Heart left ventricle (tissue), 16 donors: ENCODE measurements around the gene RTL5. TPM values are rescaled to one million over a fixed set of nuclear protein-coding genes. Genes with fewer than 3 reads are reported as not detected.
A peak's percentile ranks its signal among the peaks of the same experiment; 100 is the strongest.
"Not testable (repeated sequence)": the region's sequence is repeated elsewhere in the genome, so short reads cannot be mapped to it uniquely, and the experiment has no call there.

Experiments
- ATAC-seq, 4 donors: fragments of 200-7000 bp; cut with Tn5 transposase; one replicate each; pipeline ENCODE4 v1.9.1; 2020 to 2022; ENCODE audit warnings: moderate library complexity in 4 of 4, mild to moderate bottlenecking in 3 of 4, moderate number of reproducible peaks in 1 of 4
- DNase-seq, 5 donors: peaks; one replicate each; pipeline ENCODE4 v3.0.0-alpha.2; 2020
- H3K27ac ChIP-seq, 12 donors: fragments of 200-600 bp; sonication (generic) in 4 of 12; one replicate each; pipeline versions ENCODE4 v1.5.0 to v1.8.0; 2016 to 2022; ENCODE audit warnings: mild to moderate bottlenecking in 2 of 12
- H3K27me3 ChIP-seq, 9 donors: fragments of 200-600 bp; sonication (generic) in 2 of 9; one replicate each; pipeline versions ENCODE4 v1.5.1 to v1.8.0; 2016 to 2022; ENCODE audit warnings: mild to moderate bottlenecking in 3 of 9
- H3K36me3 ChIP-seq, 9 donors: fragments of 200-600 bp; sonication (generic) in 2 of 9; one replicate each; pipeline versions ENCODE4 v1.5.0 to v1.8.0; 2018 to 2022; ENCODE audit warnings: mild to moderate bottlenecking in 2 of 9
- H3K4me1 ChIP-seq, 12 donors: fragments of 200-600 bp; sonication (generic) in 4 of 12; one replicate each; pipeline versions ENCODE4 v1.5.0 to v1.8.0; 2016 to 2022; ENCODE audit warnings: mild to moderate bottlenecking in 3 of 12
- H3K4me3 ChIP-seq, 12 donors: fragments of 200-600 bp; sonication (generic) in 4 of 12; one replicate each; pipeline versions ENCODE4 v1.5.0 to v1.8.0; 2017 to 2022; ENCODE audit warnings: mild to moderate bottlenecking in 9 of 12, moderate library complexity in 4 of 12
- H3K9me3 ChIP-seq, 12 donors: fragments of 200-600 bp; sonication (generic) in 4 of 12; one replicate each; pipeline versions ENCODE4 v1.5.0 to v1.8.0; 2016 to 2022; ENCODE audit warnings: mild to moderate bottlenecking in 1 of 12
- POLR2A ChIP-seq, 2 donors: fragments of 450-650 bp; IDR thresholded peaks; one replicate each; pipeline ENCODE4 v1.6.1; 2017; ENCODE audit warnings: antibody characterized with exemption in 2 of 2, mild to moderate bottlenecking in 2 of 2, moderate library complexity in 2 of 2
- WGBS, 4 donors: extraction: QIAGEN DNeasy Blood & Tissue Kit in 2 of 4; methylation state at CpG; one replicate each; pipeline versions ENCODE4 v1.1.5 to v1.1.7; 2013 to 2018; 5-methylcytosine and 5-hydroxymethylcytosine counted together
- intact Hi-C, 10 donors: fragments of 100-400 bp; cut with DNase I; formaldehyde crosslinking; loops; one replicate each; pipeline versions ENCODE4 v1.11.1 to v1.14.2; 2022
- long read RNA-seq, 3 donors: library from polyadenylated mRNA; unstranded; transcript quantifications; one replicate each; pipeline ENCODE4 v2.0.0, GENCODE V29; 2020 to 2021
- polyA plus RNA-seq, 2 donors: library from polyadenylated mRNA; stranded (reverse); fragments of 200-250 nt; gene quantifications; one replicate each; pipeline ENCODE4 v1.2.3, GENCODE V29; 2013
- total RNA-seq, 9 donors: library from RNA; depleted of rRNA in 2 of 9; stranded (reverse); fragments of >200 nt in 2 of 9; fragmentation: NEBNext Ultra II Directional in 3 of 9; extraction: Animal tissue kit (Norgen Biotek cat#: 25700) in 3 of 9; gene quantifications; one replicate each; pipeline versions ENCODE4 v1.1.0 to v1.2.4, GENCODE V29; 2016 to 2023
- TF ChIP-seq, protein P1 (sequence below), 12 donors: fragments of 200-600 bp; sonication (generic) in 4 of 12; IDR thresholded peaks; one replicate each; pipeline versions ENCODE4 v1.5.0 to v1.8.0; 2018 to 2022; ENCODE audit warnings: antibody characterized with exemption in 12 of 12, mild to moderate bottlenecking in 5 of 12
- donor health status: ischemic (EF 13 %, LVEDD 7.1; RV severe dilation, severe dysfunction).
- donor health status: healthy with polysubstance abuse.
- donor health status: DM: no; HTN: yes; CAD: no.
- donor health status: DM: no; HTN: no; CAD: no.
- donor health status: ischemic (EF 25% LVEDD 6.9; RV normal size, moderate dysfunction).
- donor health status: ischemic (EF 25% LVEDD 5.7; RV mildly dilated, moderate dysfunction).
- donor health status: healthy.
- donor health status: DM: yes; HTN: yes; CAD: no.
- donor health status: ischemic (EF 35%, LVEDD 5.7; RV mildly dilated, moderate dysfunction).
- donor health status: nonischemic (EF 11% LVEDD 7.7; RV severe dilation, severe dysfunction).
- donor health status: DM: yes; HTN: yes; CAD: no.
- donor health status: PGD.
- donor health status: ischemic (EF 29% LVEDD 5.4; RV normal size, mild dysfunction).
- donor health status: nonischemic (EF 23%, LVEDD 6.1; RV moderate dilation, normal function).

RTL5 gene
- total RNA-seq (1 to 10 TPM; 1.2 to 6.0 (median 2.7) TPM), polyA plus RNA-seq (1 to 10 TPM; 1.5 to 1.6 TPM)
- long read RNA-seq, donor 1, full-length matches to known transcripts, result 2 of 2 reads
- long read RNA-seq, donor 1, partial matches to known transcripts, result 0 of 2 reads
- long read RNA-seq, donor 1, other reads (novel, unspliced or antisense), result 0 of 2 reads
- long read RNA-seq, donor 2, full-length matches to known transcripts, result 1 of 1 reads
- long read RNA-seq, donor 2, partial matches to known transcripts, result 0 of 1 reads
- long read RNA-seq, donor 2, other reads (novel, unspliced or antisense), result 0 of 1 reads
- long read RNA-seq, donor 3, result 0 reads

DNA sequence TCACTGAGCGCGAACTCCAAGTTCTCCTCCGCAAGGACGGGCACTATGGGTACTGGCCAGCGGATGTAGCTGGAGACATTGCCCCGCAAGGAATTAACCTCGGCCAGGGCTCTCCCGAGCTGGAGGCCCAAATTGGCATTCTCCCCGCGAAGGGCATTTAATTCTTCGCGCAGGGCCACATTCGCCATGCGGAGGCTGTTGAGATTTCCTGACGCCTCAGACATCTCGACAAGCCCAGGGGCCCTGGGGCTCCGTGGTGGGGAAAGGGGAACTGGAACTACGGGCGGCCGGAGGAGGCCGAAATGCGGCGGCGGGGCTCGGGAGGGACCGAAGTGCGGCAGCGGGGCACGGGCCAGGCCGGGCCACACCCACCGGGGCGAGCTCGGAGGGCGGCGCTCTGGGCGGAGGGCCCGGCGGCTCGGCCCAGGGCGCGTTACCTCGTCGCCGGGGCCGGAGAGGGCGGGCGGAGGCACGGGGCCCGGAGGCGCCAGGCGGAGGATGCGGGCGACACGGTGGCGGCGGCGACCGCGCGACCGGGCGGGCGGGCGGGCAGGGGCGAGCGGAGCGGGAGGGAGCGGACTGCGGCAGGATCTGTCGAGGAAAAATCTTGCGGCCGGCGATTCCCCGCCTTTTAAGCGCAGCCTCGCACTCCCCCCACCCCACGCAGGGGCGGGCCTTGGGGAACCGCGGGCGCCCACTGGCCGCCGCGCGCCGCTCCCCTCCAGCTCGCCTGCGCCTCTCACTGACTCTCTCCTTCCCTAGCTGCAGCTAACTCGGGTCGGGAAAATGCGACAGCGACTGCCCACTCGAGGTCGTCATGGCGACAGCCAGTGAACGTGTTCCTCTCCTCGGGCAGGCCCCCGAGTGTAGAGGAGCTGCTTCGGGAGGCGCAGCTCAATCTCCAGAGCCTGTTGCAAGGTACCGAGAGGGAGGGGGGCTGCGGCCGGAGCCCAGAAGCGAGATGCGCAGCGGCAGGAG lies at the start of gene RTL5:
Gene RTL5, minus strand, starts transcription at position 599 of the 978 bp plus-strand sequence.
- ATAC-seq, result peak; percentile 79 to 96 (median 94)
- Histone ChIP-seq H3K27ac (peak within 1 kb of the TSS in 9 of 12 donors; percentile 14 to 79 (median 61)), H3K36me3 (peaks cover 0 to 5% (median 0%) of the 10 kb centered on the region in 9 donors), H3K9me3 (no peaks in the 10 kb centered on the region), H3K4me3 (peak within 1 kb of the TSS; percentile 15 to 62 (median 54)), H3K4me1 (peaks cover 0 to 44% (median 5%) of the 10 kb centered on the region in 12 donors), H3K27me3 (peaks cover 0 to 38% (median 0%) of the 10 kb centered on the region in 9 donors)
- DNase-seq, result peak; percentile 84 to 92 (median 88)
- TF ChIP-seq, protein P1, sequence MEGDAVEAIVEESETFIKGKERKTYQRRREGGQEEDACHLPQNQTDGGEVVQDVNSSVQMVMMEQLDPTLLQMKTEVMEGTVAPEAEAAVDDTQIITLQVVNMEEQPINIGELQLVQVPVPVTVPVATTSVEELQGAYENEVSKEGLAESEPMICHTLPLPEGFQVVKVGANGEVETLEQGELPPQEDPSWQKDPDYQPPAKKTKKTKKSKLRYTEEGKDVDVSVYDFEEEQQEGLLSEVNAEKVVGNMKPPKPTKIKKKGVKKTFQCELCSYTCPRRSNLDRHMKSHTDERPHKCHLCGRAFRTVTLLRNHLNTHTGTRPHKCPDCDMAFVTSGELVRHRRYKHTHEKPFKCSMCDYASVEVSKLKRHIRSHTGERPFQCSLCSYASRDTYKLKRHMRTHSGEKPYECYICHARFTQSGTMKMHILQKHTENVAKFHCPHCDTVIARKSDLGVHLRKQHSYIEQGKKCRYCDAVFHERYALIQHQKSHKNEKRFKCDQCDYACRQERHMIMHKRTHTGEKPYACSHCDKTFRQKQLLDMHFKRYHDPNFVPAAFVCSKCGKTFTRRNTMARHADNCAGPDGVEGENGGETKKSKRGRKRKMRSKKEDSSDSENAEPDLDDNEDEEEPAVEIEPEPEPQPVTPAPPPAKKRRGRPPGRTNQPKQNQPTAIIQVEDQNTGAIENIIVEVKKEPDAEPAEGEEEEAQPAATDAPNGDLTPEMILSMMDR (IDR thresholded peaks at IDR 0.05), result peak in 3 of 12 donors; percentile 11 to 33 (median 26)
- peak in 1 of 2 donors; percentile 34 for TF ChIP-seq POLR2A (IDR thresholded peaks at IDR 0.05)
- 1 to 35% (median 16%) methylated on average over 56 to 106 of the region's 106 CpGs for WGBS, 4 donors
- intact Hi-C loops, result loop anchor here in 1 of 10 donors (2.0 kb wide), 1 partner anchor 49 kb away; the partner anchor contains the start of gene PIN4

DNA sequence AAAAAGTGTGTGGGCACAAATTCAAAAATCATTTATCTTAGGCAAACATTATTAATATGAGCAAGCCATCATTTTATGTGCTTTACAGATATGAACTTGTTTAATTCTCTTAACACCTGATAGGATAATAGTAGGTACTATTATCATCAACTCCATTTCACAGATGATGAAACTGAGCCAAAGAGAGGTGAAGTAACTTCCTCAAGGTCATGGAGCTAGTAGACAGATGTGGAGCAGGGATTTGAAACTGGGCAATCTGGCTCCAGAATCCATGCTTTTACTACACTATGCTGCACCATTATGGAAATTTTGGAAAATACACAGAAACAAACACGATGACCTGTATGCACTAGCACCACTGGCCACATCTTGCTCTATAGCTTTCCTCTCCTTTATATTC lies 48.8 kb upstream of the RTL5 start:
- WGBS, 4 donors, result 19 to 81% (median 36%) methylated on average over 1 of the region's 1 CpG
- Histone ChIP-seq H3K4me3 (peak overlapping the region in 9 of 12 donors; percentile 68 to 89 (median 77)), H3K9me3 (no peaks in the 10 kb centered on the region), H3K27ac (peak overlapping the region in 10 of 12 donors; percentile 73 to 88 (median 84)), H3K36me3 (no peaks in the 10 kb centered on the region), H3K4me1 (peaks cover 0 to 24% (median 10%) of the 10 kb centered on the region in 12 donors), H3K27me3 (peaks cover 0 to 7% (median 0%) of the 10 kb centered on the region in 9 donors)
- DNase-seq (no peak), ATAC-seq (no peak)
- TF ChIP-seq POLR2A (IDR thresholded peaks at IDR 0.05), result no peak
- TF ChIP-seq, protein P1 (IDR thresholded peaks at IDR 0.05), result no peak
- intact Hi-C loops, result loop anchor here in 1 of 10 donors (2.0 kb wide), 1 partner anchor 48 kb away; no protein-coding TSS in a partner anchor

DNA sequence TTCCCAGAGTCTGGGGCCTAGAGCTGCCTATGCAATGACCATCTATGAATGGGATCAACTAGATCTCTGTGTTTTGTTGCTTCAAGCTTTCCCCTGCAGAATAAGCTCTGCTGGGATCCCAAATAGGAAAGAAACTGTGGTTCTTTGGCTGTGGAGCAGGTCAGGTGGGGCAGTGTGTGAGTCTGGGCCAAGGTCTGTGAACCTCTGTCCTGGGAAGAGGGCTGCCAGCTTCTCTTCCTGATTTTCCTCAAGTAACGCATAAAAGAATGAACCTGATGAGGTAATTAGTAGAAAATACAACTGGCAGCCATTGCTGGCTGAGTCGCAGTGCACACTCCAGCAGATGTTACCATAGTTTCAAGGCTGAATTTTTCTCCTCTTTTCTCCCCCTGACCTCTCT lies 45.3 kb upstream of the RTL5 start:
- WGBS, 4 donors, result 54 to 73% (median 63%) methylated on average over 2 of the region's 2 CpGs
- no peak overlapping the region for H3K27ac ChIP-seq

DNA sequence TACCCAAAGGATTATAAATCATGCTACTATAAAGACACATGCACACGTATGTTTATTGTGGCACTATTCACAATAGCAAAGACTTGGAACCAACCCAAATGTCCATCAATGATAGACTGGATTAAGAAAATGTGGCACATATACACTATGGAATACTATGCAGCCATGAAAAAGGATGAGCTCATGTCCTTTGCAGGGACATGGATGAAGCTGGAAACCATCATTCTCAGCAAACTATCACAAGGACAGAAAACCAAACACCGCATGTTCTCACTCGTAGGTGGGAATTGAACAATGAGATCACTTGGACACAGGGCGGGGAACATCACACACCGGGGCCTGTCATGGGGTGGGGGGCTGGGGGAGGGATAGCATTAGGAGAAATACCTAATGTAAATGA lies 44.6 kb upstream of the RTL5 start:
- intact Hi-C loops, H3K27ac ChIP-seq, H3K36me3 ChIP-seq, DNase-seq, ATAC-seq, H3K4me3 ChIP-seq, H3K4me1 ChIP-seq, H3K9me3 ChIP-seq: not testable (repeated sequence)
- peaks cover 0 to 12% (median 0%) of the 10 kb centered on the region in 9 donors for H3K27me3 ChIP-seq
- 89 to 98% (median 93%) methylated on average over 3 to 5 of the region's 5 CpGs for WGBS, 4 donors

More for the DNA sequence above, 45.3 kb upstream of the RTL5 start:
- intact Hi-C loops, result no loop called here
- ATAC-seq (no peak), DNase-seq (no peak)
- Histone ChIP-seq H3K27me3 (peaks cover 0 to 12% (median 0%) of the 10 kb centered on the region in 9 donors), H3K4me1 (peaks cover 0 to 7% (median 0%) of the 10 kb centered on the region in 12 donors), H3K36me3 (no peaks in the 10 kb centered on the region), H3K9me3 (no peaks in the 10 kb centered on the region), H3K4me3 (no peak overlapping the region)
- TF ChIP-seq POLR2A (IDR thresholded peaks at IDR 0.05), result no peak
- TF ChIP-seq, protein P1 (IDR thresholded peaks at IDR 0.05), result no peak
